ENCODE results near the gene PSMD13.

DNA sequence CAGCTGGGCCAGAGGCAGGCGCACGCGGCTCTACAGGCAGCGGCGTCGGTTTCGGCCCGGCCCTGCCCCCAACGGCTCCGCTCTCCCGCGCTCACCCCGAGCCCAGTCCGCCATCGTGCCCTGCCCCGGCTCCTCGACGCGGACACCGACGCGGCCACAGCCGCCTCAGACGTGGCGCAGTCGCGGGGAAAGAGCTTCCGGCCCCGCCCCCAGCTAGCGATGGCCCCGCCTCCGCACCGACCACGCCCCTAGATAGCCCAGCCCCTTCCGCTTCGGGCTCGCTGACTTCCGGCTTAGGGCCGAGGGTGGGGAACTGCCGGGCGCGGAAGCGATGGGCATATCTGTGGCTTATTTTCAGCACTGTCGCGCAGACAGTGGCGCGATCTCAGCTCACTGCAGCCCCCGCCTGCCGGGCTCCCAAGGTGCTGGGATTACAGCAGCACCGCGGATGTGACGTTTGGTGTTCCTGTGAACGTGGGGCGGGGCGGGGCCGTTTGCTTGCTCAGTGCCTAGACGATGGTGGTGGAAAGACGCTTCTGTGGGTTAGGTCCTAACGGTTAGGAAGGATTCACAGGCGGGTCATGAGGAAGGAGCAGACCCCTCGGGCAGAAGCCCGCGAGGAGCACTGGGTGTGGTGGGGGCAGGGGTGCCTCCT lies 29.4 kb upstream of the PSMD13 start, which contains the start of the genes BET1L and RIC8A:
- TF ChIP-seq GATA2 (IDR thresholded peaks at IDR 0.05; ENCODE audit: low read depth, low read length), result no peak
- no peak for TF ChIP-seq GATA3 (IDR thresholded peaks at IDR 0.05; ENCODE audit: low read depth, low read length)
